Loucy (cell line): ENCODE results near the gene TBCEL.

Experiments used
- H2AFZ ChIP-seq: fragments of 200-600 bp; sonication (generic); 2 replicates; pipeline ENCODE4 v1.6.0; 2016; ENCODE audit warnings: antibody characterized with exemption, mild to moderate bottlenecking, low read length, moderate library complexity
- H3F3A ChIP-seq: fragments of 200-600 bp; 2 replicates; pipeline ENCODE4 v1.6.0; 2016; ENCODE audit warnings: antibody characterized with exemption, low read depth, mild to moderate bottlenecking
- H3K27me3 ChIP-seq: fragments of 200-600 bp; sonication (generic); 2 replicates; pipeline ENCODE4 v1.6.1; 2014; ENCODE audit warnings: low read length, mild to moderate bottlenecking; ENCODE audit not compliant: insufficient read depth, poor library complexity, severe bottlenecking
- H3K36me3 ChIP-seq: fragments of 200-600 bp; sonication (generic); 2 replicates; pipeline ENCODE4 v1.6.1; 2016; ENCODE audit warnings: low read length; ENCODE audit not compliant: insufficient read depth
- H3K4me1 ChIP-seq: fragments of 200-600 bp; sonication (generic); 2 replicates; pipeline ENCODE4 v1.5.1; 2014; ENCODE audit warnings: low read length, mild to moderate bottlenecking; ENCODE audit not compliant: insufficient read depth, poor library complexity, severe bottlenecking
- H3K4me2 ChIP-seq: fragments of 200-600 bp; sonication (generic); 2 replicates; pipeline ENCODE4 v1.6.0; 2014; ENCODE audit warnings: antibody characterized with exemption, low read length, low read depth, mild to moderate bottlenecking; ENCODE audit not compliant: poor library complexity, severe bottlenecking
- H3K4me3 ChIP-seq: fragments of 200-600 bp; sonication (generic); 2 replicates; pipeline ENCODE4 v1.5.1; 2014; ENCODE audit warnings: low read length, mild to moderate bottlenecking, mixed read lengths; ENCODE audit not compliant: poor library complexity, severe bottlenecking
- H3K79me2 ChIP-seq: fragments of 200-600 bp; sonication (generic); 2 replicates; pipeline ENCODE4 v1.6.1; 2014; ENCODE audit warnings: low read length; ENCODE audit not compliant: insufficient read depth
- H3K9ac ChIP-seq: fragments of 200-600 bp; sonication (generic); 2 replicates; pipeline ENCODE4 v1.6.0; 2014; ENCODE audit warnings: mild to moderate bottlenecking, low read depth, low read length, moderate library complexity; ENCODE audit not compliant: poor library complexity, severe bottlenecking
- H3K9me2 ChIP-seq: fragments of 200-600 bp; sonication (generic); replicated peaks from 2 replicates; pipeline ENCODE4 v1.6.1; 2016; ENCODE audit warnings: low read depth, low read length, mixed read lengths
- H3K9me3 ChIP-seq: fragments of 200-600 bp; sonication (generic); 2 replicates; pipeline ENCODE4 v1.6.1; 2014; ENCODE audit warnings: mild to moderate bottlenecking, antibody characterized with exemption, low read length, low read depth; ENCODE audit not compliant: insufficient read depth
- H4K20me1 ChIP-seq: fragments of 200-600 bp; sonication (generic); 2 replicates; pipeline ENCODE4 v1.6.0; 2014; ENCODE audit warnings: antibody characterized with exemption, low read length, mild to moderate bottlenecking; ENCODE audit not compliant: insufficient read depth, poor library complexity, severe bottlenecking
- CTCF ChIP-seq: fragments of 200-600 bp; sonication (generic); conservative IDR thresholded peaks from 2 replicates; pipeline ENCODE4 v1.5.1; 2014; ENCODE audit warnings: mild to moderate bottlenecking, antibody characterized with exemption, low read length
- EZH2phosphoT487 ChIP-seq: fragments of 200-600 bp; IDR thresholded peaks from 2 replicates; pipeline ENCODE4 v1.6.1; 2018; ENCODE audit warnings: antibody characterized with exemption, mild to moderate bottlenecking, moderate library complexity, borderline replicate concordance

Gene TBCEL

DNA sequence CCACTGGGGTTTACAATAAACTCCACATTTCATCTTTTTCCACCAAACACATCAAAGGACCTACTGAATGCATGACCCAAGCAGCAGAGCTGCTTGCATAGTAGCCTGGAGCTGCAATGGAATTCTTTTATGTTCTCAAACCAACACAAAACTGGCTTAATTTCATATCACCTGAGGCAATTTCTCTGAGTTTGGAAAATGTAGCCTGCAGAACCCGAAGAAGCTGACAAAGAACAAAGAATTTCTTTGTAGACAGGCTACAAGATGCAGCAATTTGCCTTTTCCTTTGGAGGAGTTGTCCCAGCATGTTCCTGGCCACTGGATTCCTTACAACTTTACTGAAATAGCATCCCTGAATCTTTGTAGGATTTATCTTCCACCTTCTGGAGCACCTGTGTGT lies 71.7 kb downstream of the TBCEL start:
- Histone ChIP-seq H3K4me3 (no peak overlapping the region), H3K79me2 (no peaks in the 10 kb centered on the region), H2AFZ (no peak overlapping the region), H3K36me3 (no peaks in the 10 kb centered on the region), H3K9me3 (no peaks in the 10 kb centered on the region), H3K9ac (no peak overlapping the region), H4K20me1 (no peaks in the 10 kb centered on the region), H3K27me3 (no peaks in the 10 kb centered on the region), H3K9me2 (no peaks in the 10 kb centered on the region), H3K4me2 (no peak overlapping the region), H3K4me1 (no peaks in the 10 kb centered on the region), H3F3A (no peaks in the 10 kb centered on the region)
- TF ChIP-seq EZH2phosphoT487: no peak
- TF ChIP-seq CTCF: no peak

GRCh38 chr11:121099364-121099763 lies 75.5 kb downstream of the TBCEL start:
- no peaks in the 10 kb centered on the region for H3F3A ChIP-seq
- no peaks in the 10 kb centered on the region for H4K20me1 ChIP-seq
- H3K9me2 ChIP-seq: no peaks in the 10 kb centered on the region
- no peaks in the 10 kb centered on the region for H3K27me3 ChIP-seq
- H3K4me1 ChIP-seq: no peaks in the 10 kb centered on the region
- no peak for TF ChIP-seq CTCF
- no peak for TF ChIP-seq EZH2phosphoT487
- H3K9ac ChIP-seq: no peak overlapping the region
- no peaks in the 10 kb centered on the region for H3K79me2 ChIP-seq
- no peak overlapping the region for H3K4me2 ChIP-seq
- H2AFZ ChIP-seq: no peak overlapping the region
- H3K4me3 ChIP-seq: no peak overlapping the region
- H3K36me3 ChIP-seq: no peaks in the 10 kb centered on the region
- no peaks in the 10 kb centered on the region for H3K9me3 ChIP-seq

GRCh38 chr11:121099885-121100284 lies 76.0 kb downstream of the TBCEL start:
- H3K9me2 ChIP-seq: no peaks in the 10 kb centered on the region
- no peak overlapping the region for H3K4me3 ChIP-seq
- no peak overlapping the region for H3K4me2 ChIP-seq
- no peak for TF ChIP-seq EZH2phosphoT487
- TF ChIP-seq CTCF: no peak
- H3K9me3 ChIP-seq: no peaks in the 10 kb centered on the region
- no peaks in the 10 kb centered on the region for H3K36me3 ChIP-seq
- no peaks in the 10 kb centered on the region for H4K20me1 ChIP-seq
- H3F3A ChIP-seq: no peaks in the 10 kb centered on the region
- H3K27me3 ChIP-seq: no peaks in the 10 kb centered on the region
- H3K79me2 ChIP-seq: no peaks in the 10 kb centered on the region
- H3K9ac ChIP-seq: no peak overlapping the region
- no peak overlapping the region for H2AFZ ChIP-seq
- no peaks in the 10 kb centered on the region for H3K4me1 ChIP-seq
